ENCODE results near the gene BSG.

DNA sequence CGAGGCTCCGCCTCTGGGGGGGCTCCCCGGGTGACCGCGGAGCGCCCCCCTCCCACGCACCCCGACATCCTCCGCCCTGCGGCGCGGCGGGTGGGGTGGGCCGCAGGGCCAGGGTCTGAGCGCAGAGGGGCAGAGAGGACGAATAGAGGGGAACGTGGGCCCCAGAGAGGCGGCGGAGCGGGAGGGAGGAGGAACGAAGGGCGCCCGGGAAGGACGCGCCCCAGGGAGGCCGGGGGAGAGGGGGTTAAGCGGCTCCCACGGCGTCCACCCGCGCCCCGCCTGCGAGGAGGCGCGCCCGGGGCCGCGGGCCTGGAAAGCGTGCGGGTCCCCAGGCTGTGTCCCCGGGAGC lies 18.3 kb downstream of the BSG start:
- TF ChIP-seq, protein P1, sequence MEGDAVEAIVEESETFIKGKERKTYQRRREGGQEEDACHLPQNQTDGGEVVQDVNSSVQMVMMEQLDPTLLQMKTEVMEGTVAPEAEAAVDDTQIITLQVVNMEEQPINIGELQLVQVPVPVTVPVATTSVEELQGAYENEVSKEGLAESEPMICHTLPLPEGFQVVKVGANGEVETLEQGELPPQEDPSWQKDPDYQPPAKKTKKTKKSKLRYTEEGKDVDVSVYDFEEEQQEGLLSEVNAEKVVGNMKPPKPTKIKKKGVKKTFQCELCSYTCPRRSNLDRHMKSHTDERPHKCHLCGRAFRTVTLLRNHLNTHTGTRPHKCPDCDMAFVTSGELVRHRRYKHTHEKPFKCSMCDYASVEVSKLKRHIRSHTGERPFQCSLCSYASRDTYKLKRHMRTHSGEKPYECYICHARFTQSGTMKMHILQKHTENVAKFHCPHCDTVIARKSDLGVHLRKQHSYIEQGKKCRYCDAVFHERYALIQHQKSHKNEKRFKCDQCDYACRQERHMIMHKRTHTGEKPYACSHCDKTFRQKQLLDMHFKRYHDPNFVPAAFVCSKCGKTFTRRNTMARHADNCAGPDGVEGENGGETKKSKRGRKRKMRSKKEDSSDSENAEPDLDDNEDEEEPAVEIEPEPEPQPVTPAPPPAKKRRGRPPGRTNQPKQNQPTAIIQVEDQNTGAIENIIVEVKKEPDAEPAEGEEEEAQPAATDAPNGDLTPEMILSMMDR (IDR thresholded peaks at IDR 0.05) = no peak
- TF ChIP-seq POLR2A (IDR thresholded peaks at IDR 0.05) = no peak
